ENCODE results near the gene ARL5B. TPM values are rescaled to one million over a fixed set of nuclear protein-coding genes. Genes with fewer than 3 reads are reported as not detected.

Gene ARL5B
- total RNA-seq, 4 donors from 2014 or later = 10.7 to 37.3 (median 18.2) TPM

GRCh38 chr10:18710201-18710653 is 51.0 kb downstream of the ARL5B start:
- ATAC-seq (ENCODE audit: low FRiP score) = no peak
- TF ChIP-seq CTCF (IDR thresholded peaks at IDR 0.05) = no peak
- no peak for DNase-seq (ENCODE audit: low spot score)

GRCh38 chr10:18713077-18713476 is 53.8 kb downstream of the ARL5B start:
- DNase-seq (ENCODE audit: low spot score) (no peak), ATAC-seq (ENCODE audit: low FRiP score) (peak; percentile 70)
- TF ChIP-seq CTCF (IDR thresholded peaks at IDR 0.05) = no peak

GRCh38 chr10:18718991-18719390 is 59.8 kb downstream of the ARL5B start:
- no peak for DNase-seq (ENCODE audit: low spot score)
- no peak for TF ChIP-seq CTCF (IDR thresholded peaks at IDR 0.05)
- no peak for ATAC-seq (ENCODE audit: low FRiP score)

GRCh38 chr10:18719811-18720210 is 60.6 kb downstream of the ARL5B start:
- DNase-seq (ENCODE audit: low spot score) (no peak), ATAC-seq (ENCODE audit: low FRiP score) (no peak)
- TF ChIP-seq CTCF (IDR thresholded peaks at IDR 0.05) = no peak

- no peak for TF ChIP-seq CTCF (IDR thresholded peaks at IDR 0.05)
- ATAC-seq (ENCODE audit: low FRiP score) (no peak), DNase-seq (ENCODE audit: low spot score) (no peak)
These were observed 61.8 kb downstream of the ARL5B start for GRCh38 chr10:18721067-18721466.

GRCh38 chr10:18723801-18724200 is 64.6 kb downstream of the ARL5B start:
- no peak for TF ChIP-seq CTCF (IDR thresholded peaks at IDR 0.05)
- ATAC-seq (ENCODE audit: low FRiP score) = no peak

More at GRCh38 chr10:18723801-18724200, 64.6 kb downstream of the ARL5B start:
- no peak for DNase-seq (ENCODE audit: low spot score)

Other genes starting within 250 kb of the ARL5B start
- gene NSUN6, start 7.8 kb upstream of the ARL5B start, total RNA-seq = 10 to 100 TPM in 1 of 4 donors, 1 to 10 TPM in 3; 7.3 to 17.8 (median 7.9) TPM